ENCODE results near the gene ZBTB7B.

Gene ZBTB7B

DNA sequence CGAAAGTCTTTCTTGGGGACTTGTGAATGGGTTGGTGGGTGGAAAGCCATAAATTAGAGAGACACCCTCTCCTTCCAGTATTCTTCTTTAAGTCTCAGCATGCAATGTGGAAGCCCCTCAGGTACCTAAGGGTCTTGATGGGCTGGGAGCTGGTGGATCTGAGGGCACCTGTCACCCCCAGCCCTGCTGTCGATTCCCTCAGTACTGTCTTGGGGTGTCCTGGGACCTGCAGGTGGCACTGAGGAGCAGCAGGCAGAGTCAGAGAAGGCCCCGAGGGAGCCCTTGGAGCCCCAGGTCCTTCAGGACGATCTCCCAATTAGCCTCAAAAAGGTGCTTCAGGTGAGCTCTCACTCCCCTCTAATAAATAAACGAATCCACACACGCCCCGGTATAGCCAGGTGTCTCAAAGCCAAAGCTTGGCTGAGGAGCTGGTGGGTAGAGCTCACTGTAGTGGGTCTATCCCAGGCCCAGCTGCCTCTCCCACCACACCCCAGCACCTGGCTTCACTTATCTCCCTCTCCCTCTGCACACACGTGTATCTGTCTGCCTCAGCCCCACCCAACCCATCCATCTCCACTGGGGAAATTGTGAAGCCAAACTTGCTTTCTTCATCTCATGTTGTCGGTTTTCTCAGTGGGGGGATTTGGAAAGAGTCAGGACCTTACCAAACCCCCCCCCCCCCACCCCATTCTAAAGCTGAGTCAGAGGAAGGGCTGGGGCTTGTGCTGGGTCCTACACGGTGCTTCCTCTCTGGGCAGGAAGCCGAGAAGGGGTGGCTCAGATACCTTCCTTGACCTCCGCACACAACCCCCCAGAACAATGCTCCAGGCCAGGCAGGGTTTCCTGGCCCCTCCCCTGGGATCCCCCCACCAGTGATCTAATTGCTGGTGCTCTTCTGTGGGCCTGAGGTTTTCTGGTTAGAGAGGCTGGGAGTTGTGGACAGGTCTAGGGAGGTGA lies 50.1 kb downstream of the ZBTB7B start:
- Histone ChIP-seq H3K27ac (ENCODE audit: low read length) (peak overlapping the region; percentile 77), H3K27me3 (ENCODE audit: control insufficient read depth in 1 of 2, insufficient read depth in 2 of 2, low read length in 2 of 2) (no peaks in the 10 kb centered on the region), H3K9me3 (ENCODE audit: control insufficient read depth in 2 of 2, low read length in 2 of 2) (no peaks in the 10 kb centered on the region), H3K9ac (ENCODE audit: low read length in 2 of 2) (peak overlapping the region; percentile 21 to 76), H3K4me1 (ENCODE audit: control insufficient read depth, insufficient read depth, low read length) (peaks cover 38% of the 10 kb centered on the region), H3K36me3 (ENCODE audit: control insufficient read depth in 2 of 2, insufficient read depth in 2 of 2, low read length in 2 of 2) (peaks cover 22% of the 10 kb centered on the region in 2 donors), H3K4me3 (ENCODE audit: low read length in 2 of 2) (peak overlapping the region; percentile 69 to 83)

DNA sequence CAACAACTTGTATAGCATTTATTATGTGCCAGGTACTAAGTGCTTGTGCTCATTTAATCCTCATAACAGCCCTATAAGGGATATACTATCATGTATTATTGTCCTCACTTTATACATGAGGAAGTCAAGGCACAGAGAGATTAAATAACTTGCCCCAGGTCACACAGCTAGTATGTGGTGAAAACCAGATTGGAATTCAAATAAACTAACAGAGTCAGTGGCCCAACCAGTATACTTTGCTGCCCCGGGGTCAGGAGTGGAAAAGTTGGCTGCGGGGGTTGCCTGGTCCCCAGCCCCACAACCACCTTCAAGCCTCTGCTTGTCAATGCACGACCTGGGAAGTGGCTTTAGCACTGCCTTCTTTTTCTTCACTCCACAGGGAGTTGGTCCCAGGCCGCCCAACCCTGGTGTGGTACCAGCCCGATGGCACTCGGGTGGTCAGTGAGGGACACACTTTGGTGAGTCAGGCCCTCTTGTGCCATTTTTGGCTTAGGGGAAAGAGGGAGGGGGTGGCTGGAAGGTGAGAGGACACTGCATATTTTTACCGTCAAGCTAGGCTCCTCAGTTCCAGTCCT lies 51.0 kb downstream of the ZBTB7B start:
- no peaks in the 10 kb centered on the region for H3K27me3 ChIP-seq (ENCODE audit: control insufficient read depth in 1 of 2, insufficient read depth in 2 of 2, low read length in 2 of 2)
- no peak overlapping the region for H3K4me3 ChIP-seq (ENCODE audit: low read length in 2 of 2)
- H3K9me3 ChIP-seq (ENCODE audit: control insufficient read depth in 2 of 2, low read length in 2 of 2) = no peaks in the 10 kb centered on the region
- H3K9ac ChIP-seq (ENCODE audit: low read length in 2 of 2) = no peak overlapping the region
- H3K27ac ChIP-seq (ENCODE audit: low read length) = no peak overlapping the region
- H3K4me1 ChIP-seq (ENCODE audit: control insufficient read depth, insufficient read depth, low read length) = peaks cover 38% of the 10 kb centered on the region
- H3K36me3 ChIP-seq (ENCODE audit: control insufficient read depth in 2 of 2, insufficient read depth in 2 of 2, low read length in 2 of 2) = peaks cover 31% of the 10 kb centered on the region in 2 donors

DNA sequence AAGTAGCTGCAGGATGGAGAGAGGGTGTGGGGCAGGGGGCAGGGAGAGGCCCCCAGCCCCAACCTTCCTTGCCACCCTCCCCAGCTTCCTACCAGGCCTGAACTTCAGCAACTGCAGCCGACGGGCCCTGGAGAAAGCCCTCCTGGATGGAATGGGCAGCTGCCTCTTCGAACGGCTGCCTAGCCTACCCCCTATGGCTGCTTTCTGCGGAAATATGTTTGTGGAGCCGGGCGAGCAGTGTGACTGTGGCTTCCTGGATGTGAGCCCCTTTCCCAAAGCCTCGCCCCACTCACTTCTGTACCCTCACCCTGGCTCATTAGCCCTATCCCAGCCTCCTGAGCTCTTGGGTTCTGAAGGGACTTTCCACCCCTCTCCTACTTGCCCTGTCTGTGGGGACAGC lies 54.5 kb downstream of the ZBTB7B start:
- H3K36me3 ChIP-seq (ENCODE audit: control insufficient read depth in 2 of 2, insufficient read depth in 2 of 2, low read length in 2 of 2) = peaks cover 33 to 35% of the 10 kb centered on the region in 2 donors

DNA sequence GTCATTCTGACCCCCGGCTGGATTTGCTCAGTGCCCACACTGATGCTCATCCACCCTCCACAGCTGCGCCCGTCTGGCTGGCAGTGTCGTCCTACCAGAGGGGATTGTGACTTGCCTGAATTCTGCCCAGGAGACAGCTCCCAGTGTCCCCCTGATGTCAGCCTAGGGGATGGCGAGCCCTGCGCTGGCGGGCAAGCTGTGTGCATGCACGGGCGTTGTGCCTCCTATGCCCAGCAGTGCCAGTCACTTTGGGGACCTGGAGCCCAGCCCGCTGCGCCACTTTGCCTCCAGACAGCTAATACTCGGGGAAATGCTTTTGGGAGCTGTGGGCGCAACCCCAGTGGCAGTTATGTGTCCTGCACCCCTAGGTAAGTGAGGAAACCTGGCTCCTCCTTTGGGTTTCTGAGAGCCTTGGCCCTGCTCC lies 55.2 kb downstream of the ZBTB7B start:
- Histone ChIP-seq H3K4me3 (ENCODE audit: low read length in 2 of 2) (no peak overlapping the region), H3K9me3 (ENCODE audit: control insufficient read depth in 2 of 2, low read length in 2 of 2) (no peaks in the 10 kb centered on the region), H3K27ac (ENCODE audit: low read length) (no peak overlapping the region), H3K36me3 (ENCODE audit: control insufficient read depth in 2 of 2, insufficient read depth in 2 of 2, low read length in 2 of 2) (peaks cover 33 to 35% of the 10 kb centered on the region in 2 donors), H3K27me3 (ENCODE audit: control insufficient read depth in 1 of 2, insufficient read depth in 2 of 2, low read length in 2 of 2) (peaks cover 0 to 5% of the 10 kb centered on the region in 2 donors), H3K9ac (ENCODE audit: low read length in 2 of 2) (no peak overlapping the region), H3K4me1 (ENCODE audit: control insufficient read depth, insufficient read depth, low read length) (peaks cover 18% of the 10 kb centered on the region)

More for the DNA sequence above, 54.5 kb downstream of the ZBTB7B start:
- H3K27me3 ChIP-seq (ENCODE audit: control insufficient read depth in 1 of 2, insufficient read depth in 2 of 2, low read length in 2 of 2) = no peaks in the 10 kb centered on the region
- H3K4me1 ChIP-seq (ENCODE audit: control insufficient read depth, insufficient read depth, low read length) = peaks cover 18% of the 10 kb centered on the region
- no peak overlapping the region for H3K27ac ChIP-seq (ENCODE audit: low read length)
- no peak overlapping the region for H3K4me3 ChIP-seq (ENCODE audit: low read length in 2 of 2)
- no peak overlapping the region for H3K9ac ChIP-seq (ENCODE audit: low read length in 2 of 2)
- no peaks in the 10 kb centered on the region for H3K9me3 ChIP-seq (ENCODE audit: control insufficient read depth in 2 of 2, low read length in 2 of 2)

DNA sequence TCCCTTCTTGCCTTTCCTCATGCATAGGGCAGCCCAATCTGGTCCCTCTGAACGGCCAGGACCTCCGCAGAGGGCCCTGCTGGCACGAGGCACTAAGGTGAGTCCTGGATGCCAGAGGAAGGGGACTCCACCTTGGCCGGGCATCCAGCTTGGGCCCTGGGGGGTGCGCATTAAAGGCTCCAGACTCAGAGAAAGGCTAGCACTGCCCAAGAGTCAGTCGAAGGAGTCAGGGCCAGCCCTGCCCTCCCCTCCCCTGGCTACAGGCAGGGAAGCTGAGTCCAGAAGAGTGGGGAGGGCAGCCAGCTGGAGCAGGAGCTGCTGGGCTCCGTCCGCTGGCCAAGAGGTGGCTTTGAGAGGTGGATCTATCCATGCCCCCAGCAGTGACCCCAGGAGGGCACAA lies 58.1 kb downstream of the ZBTB7B start:
- no peaks in the 10 kb centered on the region for H3K9me3 ChIP-seq (ENCODE audit: control insufficient read depth in 2 of 2, low read length in 2 of 2)
- no peak overlapping the region for H3K9ac ChIP-seq (ENCODE audit: low read length in 2 of 2)
- H3K4me3 ChIP-seq (ENCODE audit: low read length in 2 of 2) = no peak overlapping the region
- H3K27ac ChIP-seq (ENCODE audit: low read length) = no peak overlapping the region
- H3K27me3 ChIP-seq (ENCODE audit: control insufficient read depth in 1 of 2, insufficient read depth in 2 of 2, low read length in 2 of 2) = peaks cover 0 to 5% of the 10 kb centered on the region in 2 donors
- H3K36me3 ChIP-seq (ENCODE audit: control insufficient read depth in 2 of 2, insufficient read depth in 2 of 2, low read length in 2 of 2) = peaks cover 25 to 29% of the 10 kb centered on the region in 2 donors
- peaks cover 29% of the 10 kb centered on the region for H3K4me1 ChIP-seq (ENCODE audit: control insufficient read depth, insufficient read depth, low read length)

DNA sequence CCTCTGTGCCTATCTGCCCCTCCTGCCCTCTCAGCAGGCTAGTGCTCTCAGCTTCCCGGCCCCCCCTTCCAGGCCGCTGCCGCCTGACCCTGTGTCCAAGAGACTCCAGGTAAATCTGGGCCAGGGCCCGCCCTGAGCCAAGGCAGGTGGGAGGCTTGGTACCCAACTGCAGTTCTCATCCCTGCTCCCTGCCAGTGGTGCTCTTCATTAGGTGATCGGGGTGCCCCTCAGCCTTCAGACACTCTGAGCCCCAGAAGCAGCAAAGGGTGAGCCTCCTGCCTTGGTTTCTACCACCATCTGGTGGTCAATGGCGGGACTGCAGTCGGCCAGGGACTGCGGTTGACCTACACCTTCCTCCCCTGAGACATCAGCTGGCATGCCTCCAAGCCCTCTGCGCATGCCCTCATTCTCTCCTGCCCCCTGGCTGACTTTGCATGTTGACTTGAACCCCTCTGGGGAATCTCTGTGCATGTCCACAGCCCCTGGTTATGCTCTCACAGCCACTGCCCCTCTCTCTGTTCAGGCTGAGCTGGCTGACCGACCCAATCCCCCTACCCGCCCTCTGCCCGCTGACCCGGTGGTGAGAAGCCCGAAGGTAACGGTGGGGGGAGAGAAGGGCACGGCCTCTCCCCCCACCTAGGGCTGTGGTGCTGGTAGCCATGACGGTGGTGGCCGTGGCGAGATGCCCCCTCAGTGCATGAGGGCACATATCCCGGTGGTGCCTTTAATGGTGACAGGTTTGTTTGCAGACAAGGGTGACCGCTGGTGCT lies 59.0 kb downstream of the ZBTB7B start:
- H3K27ac ChIP-seq (ENCODE audit: low read length) = no peak overlapping the region
- no peak overlapping the region for H3K9ac ChIP-seq (ENCODE audit: low read length in 2 of 2)
- peaks cover 0 to 5% of the 10 kb centered on the region in 2 donors for H3K27me3 ChIP-seq (ENCODE audit: control insufficient read depth in 1 of 2, insufficient read depth in 2 of 2, low read length in 2 of 2)
- no peaks in the 10 kb centered on the region for H3K9me3 ChIP-seq (ENCODE audit: control insufficient read depth in 2 of 2, low read length in 2 of 2)
- no peak overlapping the region for H3K4me3 ChIP-seq (ENCODE audit: low read length in 2 of 2)
- H3K4me1 ChIP-seq (ENCODE audit: control insufficient read depth, insufficient read depth, low read length) = peaks cover 29% of the 10 kb centered on the region
- peaks cover 17 to 22% of the 10 kb centered on the region in 2 donors for H3K36me3 ChIP-seq (ENCODE audit: control insufficient read depth in 2 of 2, insufficient read depth in 2 of 2, low read length in 2 of 2)

DNA sequence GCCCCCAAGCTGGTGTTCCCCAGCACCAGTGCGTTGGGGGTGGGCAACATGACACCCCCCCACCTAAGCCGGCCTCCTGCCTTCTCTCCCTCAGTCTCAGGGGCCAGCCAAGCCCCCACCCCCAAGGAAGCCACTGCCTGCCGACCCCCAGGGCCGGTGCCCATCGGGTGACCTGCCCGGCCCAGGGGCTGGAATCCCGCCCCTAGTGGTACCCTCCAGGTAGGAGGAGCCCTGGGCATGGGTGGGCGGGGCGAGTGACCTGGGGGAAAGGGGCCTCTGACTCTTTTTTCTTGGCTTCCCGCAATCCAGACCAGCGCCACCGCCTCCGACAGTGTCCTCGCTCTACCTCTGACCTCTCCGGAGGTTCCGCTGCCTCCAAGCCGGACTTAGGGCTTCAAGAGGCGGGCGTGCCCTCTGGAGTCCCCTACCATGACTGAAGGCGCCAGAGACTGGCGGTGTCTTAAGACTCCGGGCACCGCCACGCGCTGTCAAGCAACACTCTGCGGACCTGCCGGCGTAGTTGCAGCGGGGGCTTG lies 59.6 kb downstream of the ZBTB7B start:
- peaks cover 16% of the 10 kb centered on the region in 2 donors for H3K36me3 ChIP-seq (ENCODE audit: control insufficient read depth in 2 of 2, insufficient read depth in 2 of 2, low read length in 2 of 2)
- H3K9me3 ChIP-seq (ENCODE audit: control insufficient read depth in 2 of 2, low read length in 2 of 2) = no peaks in the 10 kb centered on the region
- H3K4me3 ChIP-seq (ENCODE audit: low read length in 2 of 2) = no peak overlapping the region
- peaks cover 29% of the 10 kb centered on the region for H3K4me1 ChIP-seq (ENCODE audit: control insufficient read depth, insufficient read depth, low read length)
- H3K27me3 ChIP-seq (ENCODE audit: control insufficient read depth in 1 of 2, insufficient read depth in 2 of 2, low read length in 2 of 2) = peaks cover 0 to 5% of the 10 kb centered on the region in 2 donors
- H3K9ac ChIP-seq (ENCODE audit: low read length in 2 of 2) = no peak overlapping the region
- no peak overlapping the region for H3K27ac ChIP-seq (ENCODE audit: low read length)

DNA sequence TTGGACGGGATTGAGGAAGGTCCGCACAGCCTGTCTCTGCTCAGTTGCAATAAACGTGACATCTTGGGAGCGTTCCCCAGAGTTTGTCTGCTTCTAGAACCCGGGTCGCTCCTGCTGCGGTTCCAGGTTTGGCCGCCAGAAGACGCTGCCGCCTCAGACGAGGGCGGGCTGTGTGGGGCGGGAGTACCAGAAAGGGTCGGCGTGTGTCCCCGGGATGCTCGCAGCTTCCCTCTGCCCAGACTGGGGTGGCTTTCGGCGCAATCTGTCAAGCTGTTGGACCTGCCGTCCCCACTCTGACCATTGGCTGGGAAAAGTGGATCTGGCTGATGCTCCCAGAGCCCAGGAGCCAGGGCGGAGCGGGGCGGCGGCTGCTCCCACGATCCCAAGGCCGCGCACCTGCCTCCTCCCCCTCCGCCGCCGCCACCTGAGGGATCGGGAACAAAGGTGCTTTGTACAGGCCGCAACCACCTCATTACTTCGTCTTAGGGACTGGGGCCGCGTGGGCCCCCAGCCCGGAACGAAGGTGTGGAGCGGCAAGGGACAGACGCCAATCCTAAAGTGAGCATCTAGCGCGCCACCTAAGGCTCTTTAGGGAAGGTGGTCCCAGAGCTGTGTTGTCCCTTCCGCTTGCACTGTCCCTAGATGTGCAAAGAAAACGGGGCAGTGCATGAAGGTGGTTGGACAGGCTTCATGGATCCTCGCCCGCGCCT lies 60.3 kb downstream of the ZBTB7B start:
- H3K9ac ChIP-seq (ENCODE audit: low read length in 2 of 2) = peak overlapping the region in 1 of 2 donors; percentile 29
- peaks cover 10 to 13% of the 10 kb centered on the region in 2 donors for H3K36me3 ChIP-seq (ENCODE audit: control insufficient read depth in 2 of 2, insufficient read depth in 2 of 2, low read length in 2 of 2)
- peaks cover 29% of the 10 kb centered on the region for H3K4me1 ChIP-seq (ENCODE audit: control insufficient read depth, insufficient read depth, low read length)
- H3K4me3 ChIP-seq (ENCODE audit: low read length in 2 of 2) = peak overlapping the region; percentile 74 to 84
- H3K27ac ChIP-seq (ENCODE audit: low read length) = peak overlapping the region; percentile 41
- peaks cover 0 to 5% of the 10 kb centered on the region in 2 donors for H3K27me3 ChIP-seq (ENCODE audit: control insufficient read depth in 1 of 2, insufficient read depth in 2 of 2, low read length in 2 of 2)
- no peaks in the 10 kb centered on the region for H3K9me3 ChIP-seq (ENCODE audit: control insufficient read depth in 2 of 2, low read length in 2 of 2)

DNA sequence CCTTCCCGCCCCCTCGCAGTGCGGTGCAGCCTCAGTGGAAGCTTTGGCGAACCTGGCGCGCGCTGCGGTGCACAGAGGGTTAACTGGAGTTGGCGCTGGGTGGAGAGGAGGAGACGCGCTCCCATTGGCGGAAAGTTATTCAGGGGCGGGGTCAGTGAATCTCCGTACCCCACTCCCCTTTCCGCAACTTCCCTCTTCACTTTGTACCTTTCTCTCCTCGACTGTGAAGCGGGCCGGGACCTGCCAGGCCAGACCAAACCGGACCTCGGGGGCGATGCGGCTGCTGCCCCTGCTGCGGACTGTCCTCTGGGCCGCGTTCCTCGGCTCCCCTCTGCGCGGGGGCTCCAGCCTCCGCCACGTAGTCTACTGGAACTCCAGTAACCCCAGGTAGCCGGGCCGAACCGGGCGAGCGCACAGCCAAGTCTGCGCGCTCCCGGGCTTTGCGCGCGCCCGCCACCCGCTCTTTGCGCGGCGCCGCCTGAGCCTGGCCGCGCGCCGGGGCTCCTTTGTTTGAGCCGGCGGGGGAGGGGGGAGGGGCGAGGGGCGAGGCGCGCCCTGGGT lies 61.0 kb downstream of the ZBTB7B start, which contains the start of gene EFNA4:
Gene EFNA4, plus strand, starts transcription at position 191 of the 561 bp plus-strand sequence. Its CDS starts 84 bp downstream, at position 275.
- peaks cover 2 to 6% of the 10 kb centered on the region in 2 donors for H3K36me3 ChIP-seq (ENCODE audit: control insufficient read depth in 2 of 2, insufficient read depth in 2 of 2, low read length in 2 of 2)
- peak within 1 kb of the TSS; percentile 74 to 84 for H3K4me3 ChIP-seq (ENCODE audit: low read length in 2 of 2)
- H3K9me3 ChIP-seq (ENCODE audit: control insufficient read depth in 2 of 2, low read length in 2 of 2) = no peaks in the 10 kb centered on the region
- H3K27ac ChIP-seq (ENCODE audit: low read length) = peak within 1 kb of the TSS; percentile 41
- H3K4me1 ChIP-seq (ENCODE audit: control insufficient read depth, insufficient read depth, low read length) = peaks cover 29% of the 10 kb centered on the region
- H3K27me3 ChIP-seq (ENCODE audit: control insufficient read depth in 1 of 2, insufficient read depth in 2 of 2, low read length in 2 of 2) = peaks cover 0 to 5% of the 10 kb centered on the region in 2 donors
- peak within 1 kb of the TSS; percentile 24 to 60 for H3K9ac ChIP-seq (ENCODE audit: low read length in 2 of 2)
